Occipital lobe (tissue), 2 donors: ENCODE results near the gene TCEA2. TPM values are rescaled to one million over a fixed set of nuclear protein-coding genes. Genes with fewer than 3 reads are reported as not detected.
"Not testable (repeated sequence)": the region's sequence is repeated elsewhere in the genome, so short reads cannot be mapped to it uniquely, and the experiment has no call there.

Source experiments
- DNase-seq: peaks from one replicate; lab custom pipeline; 2025; lab: John Stamatoyannopoulos, UW
- total RNA-seq: library from RNA; depleted of rRNA; stranded (reverse); fragments of >200 nt; gene quantifications from one replicate; pipeline ENCODE4 v1.2.3, GENCODE V29; 2014

TCEA2 gene
- total RNA-seq, 1 donor from 2014 or later, result 36.0 TPM

DNA sequence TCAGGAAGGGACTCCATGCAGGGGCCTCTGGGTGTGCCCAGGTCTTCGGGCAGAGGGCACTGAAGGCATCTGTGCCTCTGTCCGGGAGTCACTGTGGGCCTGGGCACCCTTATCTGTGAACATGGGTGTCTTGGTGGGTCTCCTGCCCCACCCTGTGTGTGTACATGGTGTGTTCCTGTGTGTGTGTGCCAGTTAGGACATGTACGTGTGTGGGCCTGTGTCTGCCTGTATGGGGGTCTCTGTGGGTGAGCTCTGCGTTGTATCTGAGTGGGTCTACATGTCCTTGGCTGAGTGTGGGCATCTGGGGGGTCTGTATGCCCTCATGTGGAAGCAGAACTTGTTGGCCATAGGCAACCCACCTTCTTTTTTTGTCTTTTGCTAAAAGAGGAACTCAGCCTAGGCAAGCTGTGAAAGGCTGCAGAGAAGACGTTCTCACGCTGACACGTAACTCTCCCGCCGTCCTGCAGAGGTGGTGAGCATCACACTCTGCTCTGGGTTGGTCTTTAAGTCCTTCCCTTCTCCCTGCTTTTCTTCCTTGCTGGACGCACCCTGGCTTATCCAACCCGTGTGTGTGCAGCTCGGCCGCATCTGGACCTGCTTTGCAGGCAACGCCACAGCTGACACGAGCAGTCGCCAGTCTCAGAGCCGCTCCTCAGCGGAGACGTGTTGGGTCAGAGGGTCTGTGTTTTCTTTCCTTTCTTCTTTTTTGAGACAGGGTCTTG lies 44.9 kb downstream of the TCEA2 start:
- DNase-seq, result no peak

DNA sequence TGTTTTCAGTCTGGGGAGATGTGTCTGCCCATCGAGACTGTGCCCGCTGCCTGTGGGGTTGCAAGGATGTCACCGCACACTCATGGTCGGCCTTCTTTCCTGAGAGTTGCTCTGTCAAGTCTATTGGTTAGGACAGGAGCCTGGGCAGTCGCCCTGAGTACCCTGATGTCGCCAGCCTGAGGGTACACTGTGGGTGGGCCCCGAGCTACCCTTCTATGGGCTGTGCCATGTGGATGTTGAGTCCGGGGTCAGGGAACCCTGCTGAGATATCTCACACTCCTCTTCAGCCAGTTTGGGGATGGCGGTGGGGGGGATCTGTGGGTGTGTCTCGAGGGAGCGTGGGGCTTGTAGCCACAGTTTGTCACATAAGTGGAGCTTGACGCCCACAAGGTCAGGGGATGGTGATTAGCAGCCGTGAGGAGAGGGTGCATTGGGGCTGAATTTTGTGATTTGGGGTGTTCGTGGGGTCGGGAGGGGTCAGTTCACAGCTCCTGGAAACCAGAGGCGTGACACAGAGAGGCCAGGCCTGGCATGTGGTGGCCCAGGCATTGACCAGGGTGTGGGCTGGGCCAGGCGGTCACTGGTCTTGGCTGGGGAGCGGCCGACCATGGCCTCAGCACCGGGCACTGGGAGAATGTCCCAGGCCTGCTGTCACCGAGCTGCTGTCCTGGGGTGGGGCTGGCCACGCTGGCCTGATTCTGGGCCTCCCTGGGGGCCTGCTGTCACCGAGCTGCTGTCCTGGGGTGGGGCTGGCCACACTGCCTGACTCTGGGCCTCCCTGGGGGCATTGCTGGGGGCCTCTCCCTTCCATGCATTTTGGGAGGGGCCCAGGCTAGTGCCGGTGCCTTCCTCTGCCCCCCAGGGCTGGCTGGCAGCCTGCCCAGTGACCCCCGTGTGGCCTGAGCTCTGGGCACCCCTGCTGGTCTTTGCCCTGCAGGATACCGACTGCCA lies 46.0 kb downstream of the TCEA2 start:
- no peak for DNase-seq

- no peak for DNase-seq
These were observed 46.9 kb downstream of the TCEA2 start for GRCh38 chr20:64109831-64110391.

DNA sequence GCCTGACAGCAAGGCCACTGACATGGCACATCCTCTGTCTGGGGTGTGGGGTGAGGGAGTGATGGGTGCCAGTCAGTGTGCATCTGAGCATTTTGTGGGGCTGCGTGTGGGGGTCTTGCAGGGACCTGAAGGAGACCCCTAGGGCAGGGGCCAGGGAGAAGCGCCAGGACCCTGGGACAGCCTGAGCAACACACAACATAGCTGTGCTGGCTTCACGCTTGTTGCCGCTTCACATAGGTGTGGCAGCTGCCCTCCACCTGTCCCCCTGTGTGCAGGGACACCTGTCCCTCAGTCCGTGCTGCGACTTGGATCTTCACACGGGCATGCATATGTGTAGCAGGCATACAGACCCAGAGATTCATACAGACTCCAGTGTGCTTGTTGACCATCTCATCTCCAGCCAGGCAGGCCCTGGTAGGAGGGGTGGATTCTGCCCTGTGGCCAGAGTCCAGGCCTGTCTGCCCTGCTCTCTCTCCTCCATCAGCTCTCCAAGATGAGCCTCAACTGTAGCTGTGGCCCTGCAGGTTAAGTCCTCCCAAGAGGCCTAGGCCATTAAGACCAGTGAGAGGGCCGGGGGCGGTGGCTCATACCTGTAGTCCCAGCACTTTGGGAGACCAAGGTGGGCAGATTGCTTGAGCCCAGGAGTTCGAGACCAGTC lies 47.5 kb downstream of the TCEA2 start:
- DNase-seq, result no peak

DNA sequence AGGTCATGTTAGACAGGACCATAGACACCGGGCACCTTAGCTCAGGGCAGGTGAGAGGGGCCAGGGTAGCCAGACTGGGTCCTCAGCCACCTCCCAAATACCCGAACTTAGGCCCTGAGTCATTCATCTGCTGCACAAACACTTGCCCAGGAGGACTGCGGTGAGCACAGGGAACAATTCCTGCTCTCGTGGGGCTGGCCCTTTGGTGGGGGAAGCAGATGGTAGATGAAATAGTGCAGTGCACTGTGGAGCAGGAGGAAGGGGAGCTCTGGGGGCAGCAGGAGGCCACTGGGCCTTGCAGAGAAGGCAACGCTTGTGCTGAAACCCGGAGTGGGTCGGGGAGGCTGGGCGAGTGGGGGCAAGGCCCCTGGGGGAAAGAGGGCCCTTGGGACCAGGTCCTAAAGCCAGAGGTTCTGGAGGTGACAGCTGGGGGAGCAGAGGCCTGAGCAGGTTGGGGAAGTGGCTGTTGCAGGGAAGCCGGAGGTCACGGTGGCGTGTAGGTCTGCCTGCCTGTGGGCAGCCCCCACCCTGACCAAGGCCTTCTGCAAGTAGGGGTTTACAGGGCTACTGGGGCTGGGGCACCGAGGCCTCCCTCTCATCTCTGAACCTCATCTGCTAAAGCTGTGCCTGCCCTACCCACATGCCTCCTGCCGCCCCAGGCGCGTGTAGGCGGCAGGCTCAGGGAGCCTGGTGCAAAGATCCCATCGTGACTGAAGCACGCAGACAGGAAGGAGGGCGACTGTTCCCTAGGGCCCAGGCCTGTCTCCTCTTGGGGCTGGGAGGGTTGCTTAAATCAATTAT lies 49.0 kb downstream of the TCEA2 start:
- DNase-seq, result no peak

- DNase-seq, result no peak
These were observed 49.9 kb downstream of the TCEA2 start for GRCh38 chr20:64112691-64113443.

DNA sequence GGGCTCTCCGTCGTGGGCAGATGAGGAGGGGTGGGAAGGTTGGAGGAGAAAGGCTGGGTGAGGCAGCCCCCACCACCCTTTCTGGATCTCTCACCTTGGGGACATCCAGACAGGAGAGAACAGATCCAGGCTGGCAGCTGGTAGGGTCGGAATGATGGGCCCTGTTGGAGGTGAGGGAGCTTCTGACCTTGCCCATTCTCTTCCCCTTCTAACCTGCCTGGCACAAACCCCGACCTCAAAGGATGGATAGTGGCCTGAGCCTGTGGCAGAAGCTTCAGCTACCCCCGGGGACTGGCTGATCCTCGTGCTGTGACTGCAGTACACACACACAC lies 50.4 kb downstream of the TCEA2 start:
- no peak for DNase-seq

- no peak for DNase-seq
These were observed 50.9 kb downstream of the TCEA2 start for GRCh38 chr20:64113796-64114355.

DNA sequence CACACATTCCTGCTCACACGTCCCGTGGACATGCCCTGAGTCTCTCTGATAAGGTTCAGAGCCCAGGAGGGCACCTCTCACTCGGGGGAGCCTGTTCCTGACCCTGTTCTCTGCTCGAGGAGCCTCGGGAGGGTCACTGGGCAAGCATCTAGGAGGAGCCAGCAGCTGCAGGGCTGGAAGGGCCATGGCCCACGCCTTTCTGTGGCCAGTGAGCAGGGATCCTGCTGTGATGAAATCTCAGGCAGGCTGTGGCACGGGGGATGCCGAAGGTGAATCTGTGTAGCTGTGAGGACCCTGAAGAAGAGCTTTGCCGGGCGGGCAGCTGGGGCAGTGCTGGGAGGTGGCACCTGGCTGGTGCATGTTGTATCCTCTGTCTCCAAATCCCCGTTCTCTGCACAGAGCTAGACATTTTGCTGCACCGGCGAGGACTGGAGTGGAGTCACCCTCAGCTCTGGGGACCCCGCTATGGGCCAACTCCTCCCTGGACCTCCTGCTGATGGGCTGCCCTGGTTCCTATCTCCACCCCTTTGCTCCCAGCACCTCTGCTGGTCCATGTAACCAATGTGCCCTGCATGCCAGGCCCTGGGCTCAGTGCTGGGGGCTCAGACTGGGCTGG lies 51.5 kb downstream of the TCEA2 start:
- DNase-seq, result no peak

GRCh38 chr20:64115171-64115911 lies 52.3 kb downstream of the TCEA2 start:
- peak; percentile 55 for DNase-seq

DNA sequence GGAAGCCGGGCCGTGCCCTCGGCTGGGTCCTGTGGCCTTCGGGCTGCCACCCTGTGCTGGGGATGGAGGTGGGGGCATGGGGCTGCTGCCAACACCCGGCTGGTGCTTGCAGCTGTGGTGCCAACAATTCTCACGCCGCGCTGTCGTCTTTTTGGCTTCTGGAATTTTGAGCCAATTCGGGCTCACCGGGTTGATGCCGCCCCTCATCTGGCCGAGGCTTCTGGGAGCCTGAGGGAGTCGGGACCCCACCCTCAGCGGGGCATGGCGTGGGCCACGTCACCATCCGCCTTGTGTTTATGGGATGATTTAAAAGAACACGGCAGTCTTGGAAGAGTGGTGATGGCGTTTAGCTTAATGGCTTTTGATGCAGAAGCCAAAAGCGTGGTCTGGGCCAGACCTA lies 53.0 kb downstream of the TCEA2 start:
- DNase-seq, result no peak

DNA sequence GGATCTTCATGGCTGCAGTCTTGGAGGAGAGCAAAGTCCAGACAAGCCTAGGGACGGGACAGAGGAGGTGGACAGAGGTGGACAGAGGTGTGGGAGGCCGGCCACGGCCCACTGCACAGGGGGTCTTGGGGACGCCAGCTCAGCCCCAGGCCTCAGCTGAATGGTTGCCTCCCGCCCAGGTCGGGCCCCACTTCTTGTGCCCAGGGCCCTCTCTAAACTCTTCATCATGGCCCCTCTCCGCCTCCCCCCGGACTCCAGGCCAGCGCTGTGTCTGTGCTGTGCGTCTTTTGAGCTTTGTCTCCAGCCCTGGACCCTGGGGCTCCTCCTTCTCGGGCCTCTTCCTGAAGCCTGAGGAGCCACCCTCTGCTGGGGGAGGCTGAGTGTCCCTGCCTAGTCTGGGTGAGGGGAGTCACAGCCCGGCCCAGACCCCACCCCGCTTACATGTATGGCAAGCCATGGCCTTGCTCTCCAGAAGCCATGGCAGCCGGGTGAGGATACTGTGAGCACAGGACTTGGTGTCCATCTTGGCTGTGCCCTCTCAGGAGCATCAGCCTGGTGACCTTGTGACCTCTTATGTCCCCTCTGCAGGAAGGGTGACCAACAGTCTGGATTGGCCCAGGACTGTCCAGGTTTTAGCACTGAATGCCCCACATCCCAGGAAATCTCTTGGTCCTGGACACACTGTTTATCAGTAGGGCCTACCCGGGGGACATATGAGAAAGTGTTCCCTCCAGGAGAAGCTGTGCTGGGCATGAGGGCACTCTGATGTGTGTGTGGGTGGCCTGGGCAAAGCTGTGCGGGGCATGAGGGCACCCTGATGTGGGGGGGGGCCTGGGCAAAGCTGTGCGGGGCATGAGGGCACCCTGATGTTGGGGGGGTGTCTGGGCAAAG lies 53.8 kb downstream of the TCEA2 start:
- DNase-seq, result no peak

GRCh38 chr20:64117432-64117777 lies 54.4 kb downstream of the TCEA2 start:
- DNase-seq, result not testable (repeated sequence)

DNA sequence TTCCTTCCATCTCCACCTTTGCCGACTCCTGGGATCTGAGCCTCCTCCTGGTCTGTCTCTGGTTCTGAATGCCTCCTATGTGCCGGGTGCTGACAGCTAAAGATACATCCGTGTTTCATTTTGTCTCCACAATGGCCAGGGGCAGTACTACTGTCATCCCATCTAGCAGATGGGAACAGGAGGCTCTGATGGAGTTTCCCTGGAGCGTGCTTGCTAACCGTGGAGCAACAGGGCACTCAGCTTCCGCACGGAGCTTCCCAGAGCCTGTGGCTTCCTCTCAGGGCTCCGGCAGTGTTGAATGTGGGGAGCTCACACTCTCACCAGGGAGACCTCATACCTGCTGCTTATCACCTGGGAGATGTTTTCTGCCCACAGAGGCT lies 56.3 kb downstream of the TCEA2 start:
- DNase-seq, result no peak

- no peak for DNase-seq
These were observed 56.8 kb downstream of the TCEA2 start for GRCh38 chr20:64119681-64120341.

GRCh38 chr20:64121586-64121985 lies 58.6 kb downstream of the TCEA2 start:
- no peak for DNase-seq
